Measurements from ENCODE around the gene SULT1B1. TPM values are rescaled to one million over a fixed set of nuclear protein-coding genes. Genes with fewer than 3 reads are reported as not detected.

SULT1B1 gene
- total RNA-seq, 3 donors from 2014 or later, result 115 to 306 (median 224) TPM

DNA sequence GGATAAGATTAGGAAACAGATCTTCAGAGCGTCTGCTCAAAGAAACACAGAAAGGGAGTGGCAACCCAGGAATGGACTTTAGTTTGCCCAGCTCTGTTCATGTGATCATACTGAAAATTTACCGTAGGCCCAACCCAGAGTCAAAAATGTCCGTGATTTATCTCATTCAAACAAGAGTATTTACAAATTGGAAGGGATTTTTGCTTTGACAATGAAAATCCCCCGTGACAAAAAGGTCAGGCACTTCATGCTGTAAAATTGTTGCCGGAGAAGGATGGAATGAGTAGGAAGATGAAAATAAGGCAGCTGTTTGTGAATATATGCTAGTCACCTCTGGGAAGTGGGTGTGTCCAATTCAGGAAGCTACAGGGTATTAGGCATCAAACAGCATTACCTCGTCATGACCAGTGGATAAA is 1.2 kb downstream of the SULT1B1 start:
- Histone ChIP-seq H3K9me3 (no peaks in the 10 kb centered on the region), H3K36me3 (ENCODE audit: low read depth) (no peaks in the 10 kb centered on the region), H3K4me1 (ENCODE audit: low read depth) (peaks cover 15% of the 10 kb centered on the region), H3K4me3 (no peak overlapping the region)
- DNase-seq (peak in 1 of 3 donors; percentile 53), ATAC-seq (peak; percentile 77)
- TF ChIP-seq, protein P1, sequence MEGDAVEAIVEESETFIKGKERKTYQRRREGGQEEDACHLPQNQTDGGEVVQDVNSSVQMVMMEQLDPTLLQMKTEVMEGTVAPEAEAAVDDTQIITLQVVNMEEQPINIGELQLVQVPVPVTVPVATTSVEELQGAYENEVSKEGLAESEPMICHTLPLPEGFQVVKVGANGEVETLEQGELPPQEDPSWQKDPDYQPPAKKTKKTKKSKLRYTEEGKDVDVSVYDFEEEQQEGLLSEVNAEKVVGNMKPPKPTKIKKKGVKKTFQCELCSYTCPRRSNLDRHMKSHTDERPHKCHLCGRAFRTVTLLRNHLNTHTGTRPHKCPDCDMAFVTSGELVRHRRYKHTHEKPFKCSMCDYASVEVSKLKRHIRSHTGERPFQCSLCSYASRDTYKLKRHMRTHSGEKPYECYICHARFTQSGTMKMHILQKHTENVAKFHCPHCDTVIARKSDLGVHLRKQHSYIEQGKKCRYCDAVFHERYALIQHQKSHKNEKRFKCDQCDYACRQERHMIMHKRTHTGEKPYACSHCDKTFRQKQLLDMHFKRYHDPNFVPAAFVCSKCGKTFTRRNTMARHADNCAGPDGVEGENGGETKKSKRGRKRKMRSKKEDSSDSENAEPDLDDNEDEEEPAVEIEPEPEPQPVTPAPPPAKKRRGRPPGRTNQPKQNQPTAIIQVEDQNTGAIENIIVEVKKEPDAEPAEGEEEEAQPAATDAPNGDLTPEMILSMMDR (IDR thresholded peaks at IDR 0.05), result no peak
- intact Hi-C loops (cut with DNase I, micrococcal nuclease), result loop anchor here in 1 of 2 donors (10.0 kb wide), 1 partner anchor 66 kb away; no protein-coding TSS in a partner anchor

DNA sequence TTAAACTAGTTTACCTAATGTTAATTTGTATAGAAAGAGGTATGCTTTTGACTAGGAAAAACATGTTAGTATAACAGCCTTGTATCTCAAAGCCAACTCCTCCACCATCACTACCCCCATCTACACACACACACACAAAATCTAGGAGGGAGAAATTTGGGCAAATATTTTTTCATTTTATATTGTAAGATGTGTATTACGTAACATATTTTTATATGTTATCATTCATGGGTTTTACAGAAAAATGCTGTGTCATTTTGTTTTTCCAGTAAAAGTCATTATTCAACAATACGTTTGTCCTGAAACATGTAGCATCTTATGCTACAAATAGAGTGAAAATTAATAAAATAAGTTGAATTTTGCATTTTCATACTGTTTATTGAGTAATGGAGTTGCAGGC is 3.0 kb downstream of the SULT1B1 start:
- no peaks in the 10 kb centered on the region for H3K36me3 ChIP-seq (ENCODE audit: low read depth)
- no peak overlapping the region for H3K4me3 ChIP-seq
- intact Hi-C loops (cut with DNase I, micrococcal nuclease), result loop anchor here in 1 of 2 donors (10.0 kb wide), 1 partner anchor 67 kb away; no protein-coding TSS in a partner anchor
- no peaks in the 10 kb centered on the region for H3K9me3 ChIP-seq
- TF ChIP-seq, protein P1 (IDR thresholded peaks at IDR 0.05), result no peak
- DNase-seq, result no peak
- peaks cover 15% of the 10 kb centered on the region for H3K4me1 ChIP-seq (ENCODE audit: low read depth)
- no peak for ATAC-seq

DNA sequence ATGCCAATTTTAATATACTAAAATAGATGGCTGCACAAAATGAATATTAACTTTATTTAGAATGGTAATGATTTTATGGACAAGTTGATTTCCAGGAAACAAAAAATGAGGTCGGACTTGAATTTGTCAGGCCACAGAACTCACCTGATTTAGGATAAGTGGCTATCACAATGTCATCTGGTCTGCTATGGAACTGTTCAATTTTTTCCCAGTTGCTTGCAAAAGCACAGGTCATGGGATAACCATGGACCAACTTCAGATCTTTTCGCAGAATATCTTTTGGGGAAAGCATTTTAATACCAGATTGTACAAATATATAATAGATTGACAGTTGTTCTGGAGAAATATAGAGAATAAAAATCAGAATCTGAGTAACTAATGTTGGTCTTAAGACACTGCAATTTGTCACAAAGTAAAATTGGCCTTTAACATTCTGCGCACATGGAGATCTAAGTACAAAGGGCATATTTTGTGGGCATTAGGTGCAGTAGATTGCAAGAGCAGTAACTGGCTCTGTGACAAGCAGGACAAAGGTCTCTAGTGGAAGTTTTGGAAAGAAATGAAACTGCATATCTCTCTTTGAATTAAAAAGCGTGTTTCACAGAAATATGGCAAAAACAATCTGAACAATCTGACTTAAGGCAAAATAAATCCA is 5.4 kb downstream of the SULT1B1 start:
- TF ChIP-seq, protein P1 (IDR thresholded peaks at IDR 0.05), result no peak
- ATAC-seq, result peak; percentile 76
- H3K4me3 ChIP-seq, result no peak overlapping the region

DNA sequence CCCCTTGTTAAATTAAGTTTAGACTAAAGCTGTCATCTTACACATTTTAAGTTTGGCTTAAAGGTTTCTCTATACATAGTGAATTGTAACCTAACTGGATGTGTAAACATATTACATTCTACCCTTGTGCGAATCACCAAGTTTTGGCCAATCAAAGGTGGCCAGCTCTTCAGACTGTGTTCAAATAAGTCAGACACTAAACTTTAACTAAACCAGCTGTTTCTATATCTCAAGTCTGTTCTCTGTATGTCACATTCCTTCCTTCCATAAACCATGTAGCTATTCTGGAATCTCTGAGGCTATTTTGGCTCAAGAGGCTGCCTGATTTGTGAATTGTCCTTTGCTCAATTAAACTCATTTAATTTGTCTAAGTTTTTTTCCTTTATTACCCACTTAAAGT is 6.7 kb downstream of the SULT1B1 start:
- DNase-seq, result no peak
- intact Hi-C loops (cut with DNase I, micrococcal nuclease), result loop anchor here in 1 of 2 donors (10.0 kb wide), 1 partner anchor 71 kb away; no protein-coding TSS in a partner anchor
- no peaks in the 10 kb centered on the region for H3K36me3 ChIP-seq (ENCODE audit: low read depth)
- ATAC-seq, result no peak
- peaks cover 11% of the 10 kb centered on the region for H3K4me1 ChIP-seq (ENCODE audit: low read depth)
- TF ChIP-seq, protein P1 (IDR thresholded peaks at IDR 0.05), result no peak
- H3K4me3 ChIP-seq, result no peak overlapping the region
- no peaks in the 10 kb centered on the region for H3K9me3 ChIP-seq

More for the DNA sequence above, 5.4 kb downstream of the SULT1B1 start:
- Histone ChIP-seq H3K4me1 (ENCODE audit: low read depth) (peaks cover 11% of the 10 kb centered on the region), H3K36me3 (ENCODE audit: low read depth) (no peaks in the 10 kb centered on the region), H3K9me3 (no peaks in the 10 kb centered on the region)
- DNase-seq, result peak in 1 of 3 donors; percentile 81
- intact Hi-C loops (cut with DNase I, micrococcal nuclease), result loop anchor here in 1 of 2 donors (10.0 kb wide), 1 partner anchor 70 kb away; no protein-coding TSS in a partner anchor

DNA sequence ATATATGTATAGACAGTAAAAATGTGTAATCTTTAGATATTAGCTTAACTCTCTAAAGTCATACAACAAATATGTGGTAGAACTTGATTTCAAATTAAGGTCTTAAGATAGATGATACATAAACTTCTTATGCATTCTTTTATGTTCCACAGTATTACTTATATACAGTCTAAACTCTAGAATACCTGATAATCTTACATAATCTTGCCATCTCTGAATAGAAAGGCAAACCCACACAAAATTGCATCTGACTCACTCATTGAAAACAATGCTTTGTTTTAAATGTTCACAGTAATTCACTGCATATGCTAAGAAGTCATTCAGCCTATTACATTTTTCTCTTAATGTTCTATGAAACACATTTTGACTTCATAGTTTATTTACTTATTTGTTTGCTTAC is 10.1 kb downstream of the SULT1B1 start:
- TF ChIP-seq, protein P1 (IDR thresholded peaks at IDR 0.05), result no peak
- no peaks in the 10 kb centered on the region for H3K4me1 ChIP-seq (ENCODE audit: low read depth)
- no peaks in the 10 kb centered on the region for H3K9me3 ChIP-seq
- H3K4me3 ChIP-seq, result no peak overlapping the region
- DNase-seq (no peak), ATAC-seq (no peak)
- intact Hi-C loops (cut with DNase I, micrococcal nuclease), result loop anchor here in 1 of 2 donors (10.0 kb wide), 1 partner anchor 74 kb away; no protein-coding TSS in a partner anchor
- no peaks in the 10 kb centered on the region for H3K36me3 ChIP-seq (ENCODE audit: low read depth)
